Mucosa of gallbladder (tissue), 1 donor: Measurements from ENCODE around the gene GPANK1. TPM values are rescaled to one million over a fixed set of nuclear protein-coding genes. Genes with fewer than 3 reads are reported as not detected.
A peak's percentile ranks its signal among the peaks of the same experiment; 100 is the strongest.

Source experiments
- DNase-seq: peaks from one replicate; pipeline ENCODE4 v3.0.0-alpha.2; 2020; ENCODE audit warnings: low spot score
- total RNA-seq: library from RNA; stranded (reverse); gene quantifications from one replicate; pipeline ENCODE4 v1.2.1, GENCODE V29; 2021
- donor health status: DM: no; HTN: no; CAD: no.

Gene GPANK1
- total RNA-seq, 1 donor from 2014 or later = 18.7 TPM

GRCh38 chr6:31691078-31691463 lies 26.3 kb upstream of the GPANK1 start:
- DNase-seq = no peak

DNA sequence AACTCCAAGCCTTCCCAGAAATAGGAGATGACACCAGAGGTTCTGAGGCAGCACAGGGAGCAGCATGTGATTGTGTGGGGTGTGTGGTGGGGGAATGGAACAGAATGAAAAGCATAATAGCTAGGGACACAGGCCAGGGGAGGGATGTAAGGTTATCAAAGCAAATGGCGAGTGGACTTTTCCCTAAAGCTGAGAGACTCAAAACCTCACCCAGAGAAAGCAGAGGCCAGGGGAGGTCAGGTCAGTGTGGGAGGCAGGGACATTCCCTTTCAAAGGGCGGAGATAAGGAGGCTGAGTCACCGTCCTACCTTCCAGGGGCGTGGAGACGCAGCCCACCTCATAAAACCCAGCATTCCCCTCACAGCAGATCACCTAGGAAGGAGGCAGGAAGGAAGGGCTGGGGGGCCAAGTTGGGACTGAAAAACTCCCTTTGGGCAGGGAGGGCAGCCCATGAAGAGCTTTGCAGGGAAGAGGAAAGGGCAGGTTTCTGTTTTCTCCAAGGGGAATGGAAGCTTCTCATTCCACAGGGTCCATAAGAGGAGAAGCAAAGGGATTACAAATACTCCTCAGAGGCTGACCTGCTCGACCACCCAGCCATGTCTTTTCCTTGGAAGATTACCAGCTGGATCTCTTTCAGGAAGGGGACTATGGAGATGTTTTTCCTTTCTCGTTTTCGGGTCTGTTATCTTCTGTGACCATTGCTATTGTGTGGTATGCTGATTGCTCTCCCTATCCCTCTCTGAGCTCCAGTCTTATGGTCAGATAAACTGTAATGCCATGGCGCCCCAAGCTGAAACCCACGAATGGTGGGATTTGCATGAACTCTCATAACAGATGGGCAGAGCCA lies 25.7 kb upstream of the GPANK1 start:
- peak; percentile 36 for DNase-seq

DNA sequence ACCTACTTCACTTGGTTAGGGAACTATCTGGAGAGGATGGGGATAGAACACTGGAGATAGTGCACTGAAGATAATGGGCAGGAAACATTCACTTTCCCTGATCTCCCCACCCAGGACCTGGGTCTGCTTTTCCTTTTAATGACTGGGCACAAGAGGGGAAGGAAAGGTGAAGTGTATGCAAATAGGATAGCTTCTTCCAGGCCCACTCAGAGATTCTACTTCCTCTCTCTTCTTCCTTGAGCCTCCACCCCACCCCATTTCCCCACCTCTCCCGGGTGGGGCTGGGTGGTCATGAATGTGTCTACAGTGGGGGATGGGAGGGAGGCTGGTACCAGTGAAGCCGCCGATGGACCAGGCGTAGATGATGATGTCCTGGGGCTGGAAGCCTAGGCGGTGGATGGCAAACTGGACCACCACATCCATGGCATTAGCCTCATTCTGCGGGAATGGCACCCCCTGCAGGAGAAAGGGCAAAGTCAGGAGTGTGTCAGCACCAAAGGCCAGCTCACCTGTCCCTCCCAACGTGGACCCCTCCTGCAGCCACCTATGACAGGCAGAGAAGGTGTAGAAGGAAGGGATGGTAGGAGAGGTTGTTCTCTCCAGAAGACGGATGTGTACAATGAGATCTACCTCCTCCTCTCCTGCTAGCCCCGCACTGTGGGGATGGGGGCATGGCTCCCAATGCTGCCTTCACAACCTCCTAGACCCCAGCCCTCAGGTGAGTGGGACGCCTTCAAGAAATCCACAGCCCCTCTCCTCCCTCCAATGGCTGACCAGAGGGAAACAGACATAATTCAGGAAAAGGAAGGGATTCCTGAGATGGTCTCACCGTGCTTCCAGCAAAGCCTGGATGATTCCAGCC lies 24.7 kb upstream of the GPANK1 start:
- no peak for DNase-seq

GRCh38 chr6:31687860-31688693 lies 23.3 kb upstream of the GPANK1 start:
- DNase-seq = no peak

- no peak for DNase-seq
Observed at GRCh38 chr6:31687321-31687720, 22.5 kb upstream of the GPANK1 start.

DNA sequence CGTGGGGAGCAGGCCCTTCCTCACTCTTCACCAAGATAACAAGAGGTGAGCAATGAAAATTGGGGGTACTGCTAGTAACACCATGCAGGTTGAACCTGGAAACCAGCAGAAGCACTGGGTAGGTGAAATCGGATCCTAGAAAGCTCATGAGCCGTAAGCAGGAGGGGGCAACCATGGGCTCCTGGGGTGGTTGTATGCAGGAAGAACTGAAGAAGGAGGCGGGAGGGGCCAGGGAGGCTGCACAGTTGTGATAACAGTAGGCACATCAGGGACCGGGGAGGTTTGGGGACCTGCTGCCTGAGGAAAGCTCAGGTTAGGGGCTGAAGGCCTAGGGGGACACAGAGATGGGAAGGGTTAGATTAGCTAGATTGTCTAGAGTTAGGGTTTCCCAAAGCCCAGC lies 21.7 kb upstream of the GPANK1 start:
- DNase-seq = no peak

DNA sequence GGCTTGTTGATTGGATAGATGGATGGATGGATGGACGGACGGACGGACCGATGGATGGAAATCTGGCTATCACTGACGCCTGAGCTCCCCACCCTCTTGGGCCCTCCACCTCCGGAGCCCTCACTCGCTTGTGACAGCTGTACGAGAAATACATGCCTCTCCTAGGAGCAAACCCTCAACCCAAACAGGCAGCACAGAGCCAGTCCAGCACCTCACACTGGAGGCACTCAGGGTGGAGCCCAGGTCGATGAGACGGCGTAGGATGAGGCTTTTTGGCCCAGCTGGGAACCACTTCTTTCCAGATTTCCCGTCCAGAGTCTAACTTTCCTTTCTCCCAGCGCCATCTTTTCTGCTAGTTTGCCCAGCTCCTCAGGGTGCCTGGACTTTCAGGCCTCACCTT lies 18.8 kb upstream of the GPANK1 start:
- DNase-seq = no peak

- DNase-seq = no peak
Observed at GRCh38 chr6:31681135-31681671, 16.4 kb upstream of the GPANK1 start.

- DNase-seq = peak; percentile 85
Observed at GRCh38 chr6:31680226-31681134, 15.7 kb upstream of the GPANK1 start, which contains the start of gene LY6G5C. Gene LY6G5C (minus strand): TSS chr6:31681067. CDS start chr6:31680373, 694 bp downstream.

GRCh38 chr6:31677955-31678354 lies 13.2 kb upstream of the GPANK1 start:
- DNase-seq = no peak

GRCh38 chr6:31676904-31677303 lies 12.1 kb upstream of the GPANK1 start:
- DNase-seq = no peak

DNA sequence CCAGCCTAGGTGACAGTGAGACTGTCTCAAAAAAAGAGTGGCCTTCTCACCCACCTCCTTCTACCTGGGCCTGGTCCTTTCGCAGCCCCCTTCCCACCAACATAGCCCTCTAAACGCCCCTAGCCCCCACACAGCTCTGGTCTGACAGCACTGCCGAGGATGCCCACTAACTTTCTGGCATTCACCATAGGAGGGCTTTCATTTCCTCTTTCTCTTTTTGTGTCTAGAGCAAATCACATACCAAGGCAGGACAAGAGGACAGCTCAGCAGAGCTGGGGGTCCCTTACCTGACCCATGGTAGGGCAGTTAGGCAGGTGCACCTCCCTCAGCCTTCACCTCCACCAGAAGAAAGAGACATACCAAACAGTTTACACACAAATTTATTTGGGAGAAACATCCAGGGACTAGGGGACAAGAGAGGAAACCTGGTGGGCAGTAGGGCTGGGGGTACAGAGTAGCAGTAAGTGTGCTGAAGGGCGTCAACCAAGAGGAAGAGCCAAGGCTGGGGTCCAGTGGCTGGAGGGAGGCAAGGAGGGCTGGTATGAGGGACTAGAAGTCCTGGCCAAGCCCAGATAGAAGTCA lies 11.6 kb upstream of the GPANK1 start:
- no peak for DNase-seq

DNA sequence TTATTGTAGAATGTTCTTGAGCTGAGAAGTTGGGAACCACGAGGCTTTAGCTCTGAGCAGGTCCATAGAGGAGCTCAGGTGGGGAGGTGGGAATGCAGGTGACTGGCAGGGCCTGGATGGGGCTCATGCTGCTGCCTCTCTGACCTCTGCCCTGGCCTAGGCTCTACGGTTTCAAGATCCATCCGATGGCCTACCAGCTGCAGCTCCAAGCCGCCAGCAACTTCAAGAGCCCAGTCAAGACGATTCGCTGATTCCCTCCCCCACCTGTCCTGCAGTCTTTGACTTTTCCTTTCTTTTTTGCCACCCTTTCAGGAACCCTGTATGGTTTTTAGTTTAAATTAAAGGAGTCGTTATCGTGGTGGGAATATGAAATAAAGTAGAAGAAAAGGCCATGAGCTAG lies 4.9 kb upstream of the GPANK1 start, which contains the start of gene LY6G5B:
Gene LY6G5B (plus strand): TSS at position 301 of the 400 bp plus-strand sequence. CDS start 975 bp downstream, outside the sequence.
- DNase-seq = no peak

DNA sequence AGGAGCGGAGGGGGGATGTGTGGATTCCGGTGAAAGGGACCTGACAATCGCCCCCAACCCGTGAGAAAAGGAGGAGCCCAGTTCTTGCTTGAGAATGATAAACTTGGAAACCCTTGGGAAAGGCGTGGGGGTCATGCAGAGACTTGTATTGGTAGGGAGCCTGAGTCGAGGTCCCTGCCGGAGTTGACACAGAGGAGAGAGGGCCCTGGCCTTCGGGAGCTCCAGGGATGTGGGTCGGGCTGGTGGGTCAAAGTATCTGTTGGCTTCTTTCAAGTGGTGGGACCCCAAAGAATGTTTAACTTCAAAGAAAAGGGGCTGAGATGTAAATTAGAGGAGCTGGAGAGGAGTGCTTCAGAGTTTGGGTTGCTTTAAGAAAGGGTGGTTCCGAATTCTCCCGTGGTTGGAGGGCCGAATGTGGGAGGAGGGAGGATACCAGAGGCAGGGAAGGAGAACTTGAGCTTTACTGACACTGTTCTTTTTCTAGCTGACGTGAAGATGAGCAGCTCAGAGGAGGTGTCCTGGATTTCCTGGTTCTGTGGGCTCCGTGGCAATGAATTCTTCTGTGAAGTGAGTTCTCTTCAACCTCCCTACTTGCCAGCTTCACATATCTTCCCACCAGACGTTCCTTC lies 1.7 kb upstream of the GPANK1 start:
- DNase-seq = no peak

DNA sequence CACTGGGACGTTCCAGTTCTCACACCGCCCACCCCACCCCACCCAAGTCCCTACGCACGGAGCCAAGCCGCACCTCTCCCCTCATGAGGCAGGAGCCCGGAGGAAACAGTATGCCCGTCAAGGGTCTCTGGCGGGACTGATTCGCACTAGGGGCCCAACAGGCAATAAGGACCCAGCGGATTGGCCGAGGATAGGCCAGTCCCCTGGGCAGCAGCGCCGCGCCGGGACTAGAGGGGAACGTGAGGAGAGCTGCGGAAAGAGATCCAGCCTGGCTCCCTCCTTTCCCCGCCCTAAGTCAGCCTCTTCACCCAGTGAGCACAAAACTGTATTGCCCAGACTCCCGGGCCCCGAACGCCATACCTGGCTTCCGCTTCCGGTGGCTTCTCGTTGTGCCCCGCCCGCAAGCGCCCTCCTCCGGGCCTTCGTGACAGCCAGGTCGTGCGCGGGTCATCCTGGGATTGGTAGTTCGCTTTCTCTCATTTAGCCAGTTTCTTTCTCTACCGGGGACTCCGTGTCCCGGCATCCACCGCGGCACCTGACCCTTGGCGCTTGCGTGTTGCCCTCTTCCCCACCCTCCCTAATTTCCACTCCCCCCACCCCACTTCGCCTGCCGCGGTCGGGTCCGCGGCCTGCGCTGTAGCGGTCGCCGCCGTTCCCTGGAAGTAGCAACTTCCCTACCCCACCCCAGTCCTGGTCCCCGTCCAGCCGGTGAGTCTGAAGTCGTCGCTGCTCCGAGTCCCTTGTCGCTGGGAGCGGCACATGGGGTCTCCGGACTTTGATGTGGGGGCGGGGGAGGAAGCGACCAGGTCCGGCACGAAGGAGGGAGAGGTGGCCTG lies 922 bp upstream of the GPANK1 start, which contains the start of gene CSNK2B:
Gene CSNK2B (plus strand): TSS at position 580 of the 836 bp plus-strand sequence. CDS start 752 bp downstream, outside the sequence.
- DNase-seq = peak; percentile 98

DNA sequence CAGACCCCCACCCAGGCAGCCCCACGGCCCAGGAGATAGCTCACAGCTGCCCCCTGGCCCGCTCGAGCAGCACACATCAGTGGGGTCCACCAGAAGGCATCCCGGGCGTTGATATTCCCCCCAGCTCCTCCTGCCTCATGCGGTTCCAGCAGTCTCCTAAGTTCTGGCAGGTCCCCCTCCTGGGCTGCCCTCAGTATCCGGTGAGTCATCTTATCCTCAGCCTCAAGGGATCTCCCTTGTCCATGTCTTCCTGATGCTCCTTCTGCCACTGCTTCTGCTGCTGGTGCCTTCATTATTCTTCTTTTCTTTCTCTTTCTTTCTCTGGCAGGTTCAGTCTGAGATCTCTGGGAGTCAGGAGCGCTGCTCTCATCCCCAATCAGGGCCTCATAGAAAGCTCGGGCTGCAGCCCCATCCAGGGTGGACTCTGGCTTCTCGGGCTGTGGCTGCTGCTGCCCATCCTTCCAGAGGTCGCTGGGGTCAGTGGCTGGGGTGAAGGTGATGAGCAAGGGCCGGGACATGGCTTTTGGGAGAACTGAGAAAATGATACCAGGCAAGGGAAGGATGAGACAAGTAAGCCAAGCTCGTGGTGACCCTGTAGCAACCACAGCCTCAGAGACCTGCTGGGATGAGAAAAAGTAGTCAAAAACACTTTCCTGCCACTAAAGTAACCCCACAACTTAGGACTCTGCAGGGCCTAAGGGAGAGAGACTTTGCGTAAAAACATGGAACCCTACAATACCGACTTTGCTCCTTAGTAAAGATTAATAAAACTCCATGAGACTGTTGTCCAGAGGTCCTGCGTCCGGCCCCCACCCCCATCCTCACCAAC lies 622 bp downstream of the GPANK1 start:
- DNase-seq = no peak
